NCI-H2171 (cell line): ENCODE results near the gene CNGB1.
"Not testable (repeated sequence)": the region's sequence is repeated elsewhere in the genome, so short reads cannot be mapped to it uniquely, and the experiment has no call there.

Source experiments
- DNase-seq: peaks from one replicate; lab custom pipeline; 2025; lab: John Stamatoyannopoulos, UW

Gene CNGB1

DNA sequence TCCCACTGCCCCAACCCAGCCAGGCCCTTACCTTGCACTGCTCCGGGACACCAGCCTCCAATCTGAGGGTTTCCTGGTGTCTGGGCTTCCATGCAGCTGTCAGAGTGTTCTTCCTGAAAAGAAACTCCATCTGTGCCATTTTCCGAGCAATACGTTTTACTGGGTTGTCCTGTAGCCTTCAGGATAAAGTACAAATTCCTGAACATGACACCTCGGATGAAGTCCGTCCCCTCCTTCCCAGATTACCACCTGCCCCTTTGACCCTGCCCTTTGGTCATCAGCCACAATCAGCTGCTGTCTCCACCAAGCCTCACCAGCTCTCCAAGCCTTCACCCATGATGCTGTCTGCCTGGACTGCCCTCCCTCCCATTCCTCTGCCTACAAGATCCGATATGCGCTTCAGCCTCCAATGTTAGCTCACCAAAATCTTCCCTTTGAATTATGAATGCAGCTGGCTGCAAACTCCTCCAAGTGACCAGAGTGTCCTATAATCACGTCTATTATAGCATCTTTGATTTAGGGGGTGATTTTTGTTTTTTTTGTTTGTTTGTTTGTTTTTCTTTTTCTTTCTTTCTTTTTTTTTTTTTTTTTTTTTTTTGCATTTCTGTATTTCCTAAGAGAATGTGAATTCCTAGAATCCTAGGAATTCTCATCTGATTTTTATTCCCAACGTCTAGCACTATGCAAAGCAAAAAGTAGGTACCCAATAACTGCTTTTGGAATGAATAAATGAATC, 108.1 kb downstream of the CNGB1 start:
- no peak for DNase-seq

DNA sequence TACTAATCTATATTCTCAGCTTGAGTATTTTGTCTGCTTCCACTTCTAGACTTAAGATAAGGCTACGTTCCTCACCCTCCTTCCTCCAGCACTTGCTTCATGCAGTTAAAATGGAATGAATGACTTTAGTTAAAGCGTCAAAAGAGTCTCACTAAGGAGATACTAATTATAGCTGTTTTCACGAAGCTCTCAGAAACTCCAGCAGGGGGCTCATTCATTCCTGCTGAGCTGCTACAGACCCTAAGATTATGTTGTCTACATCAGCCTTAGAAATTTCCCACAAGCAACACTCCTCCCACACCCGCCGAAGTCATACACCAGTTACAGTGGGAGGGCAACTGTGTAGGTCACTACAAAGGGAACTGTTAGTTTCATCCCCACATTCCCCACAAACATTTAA, 111.6 kb downstream of the CNGB1 start:
- DNase-seq, result no peak

DNA sequence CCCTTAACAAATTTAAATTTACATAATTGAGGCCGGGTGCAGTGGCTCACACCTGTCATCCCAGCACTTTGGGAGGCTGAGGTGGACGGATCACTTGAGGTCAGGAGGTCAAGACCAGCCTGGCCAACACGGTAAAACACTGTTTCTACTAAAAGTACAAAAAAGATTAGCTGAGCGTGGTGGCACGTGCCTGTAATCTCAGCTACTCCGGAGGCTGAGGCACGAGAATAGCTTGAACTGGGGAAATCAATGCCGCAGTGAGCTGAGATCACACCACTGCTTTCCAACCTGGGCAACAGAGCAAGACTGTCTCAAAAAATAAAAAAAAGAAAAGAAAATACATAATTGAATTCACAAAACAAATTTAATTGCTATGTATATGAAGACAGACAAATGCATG, 112.3 kb downstream of the CNGB1 start:
- DNase-seq, result no peak

DNA sequence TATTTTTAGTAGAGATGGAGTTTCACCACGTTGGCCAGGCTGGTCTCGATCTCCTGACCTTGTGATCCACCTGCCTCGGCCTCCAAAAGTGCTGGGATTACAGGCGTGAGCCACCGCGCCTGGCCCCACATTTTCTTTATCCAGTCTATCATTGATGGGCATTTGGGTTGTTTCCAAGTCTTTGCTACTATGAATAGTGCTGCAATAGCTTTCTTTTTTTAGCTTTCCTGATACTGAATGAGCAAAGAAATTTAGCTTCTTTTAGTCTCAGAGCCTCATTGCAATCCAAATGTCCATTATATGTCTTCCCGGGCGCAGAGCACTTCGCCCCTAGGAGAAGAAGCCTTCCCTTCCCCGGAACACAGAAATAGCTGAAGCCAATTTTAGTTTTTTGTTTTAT, 112.9 kb downstream of the CNGB1 start:
- not testable (repeated sequence) for DNase-seq

DNA sequence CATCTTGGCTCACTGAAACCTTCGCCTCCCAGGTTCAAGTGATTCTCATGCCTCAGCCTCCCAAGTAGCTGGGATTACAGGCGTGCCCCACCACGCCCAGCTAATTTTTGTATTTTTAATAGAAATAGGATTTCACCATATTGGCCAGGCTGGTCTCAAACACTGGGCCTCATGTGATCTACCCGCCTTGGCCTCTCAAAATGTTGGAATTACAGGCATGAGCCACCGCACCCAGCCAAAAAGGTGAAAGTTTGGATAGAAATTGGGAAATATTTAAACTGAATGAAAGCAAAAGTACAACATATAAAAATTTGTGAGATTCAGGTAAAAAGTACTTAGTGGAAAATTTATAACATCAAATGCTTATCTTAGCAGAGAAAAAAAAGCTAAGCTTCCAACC, 115.7 kb downstream of the CNGB1 start:
- DNase-seq, result no peak

DNA sequence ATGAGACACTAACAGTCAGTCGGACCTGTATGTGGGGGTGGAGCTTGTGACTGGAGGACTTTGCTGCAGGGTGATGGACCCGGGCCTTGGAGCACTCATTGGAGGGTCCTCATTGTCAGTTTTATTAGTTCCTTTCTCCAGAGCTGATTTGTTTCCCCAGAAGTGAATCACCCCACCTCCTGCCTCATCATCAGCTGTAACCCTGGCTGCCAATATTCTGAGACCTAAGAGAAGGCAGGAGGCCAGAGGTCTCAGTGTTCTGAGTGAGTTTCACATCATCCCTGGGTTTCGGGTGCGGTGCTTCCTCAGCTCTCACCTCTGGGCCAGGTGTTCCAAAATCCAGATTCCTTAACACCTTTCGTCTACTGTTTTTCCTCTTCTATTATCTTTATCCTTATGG, 118.7 kb downstream of the CNGB1 start:
- no peak for DNase-seq

DNA sequence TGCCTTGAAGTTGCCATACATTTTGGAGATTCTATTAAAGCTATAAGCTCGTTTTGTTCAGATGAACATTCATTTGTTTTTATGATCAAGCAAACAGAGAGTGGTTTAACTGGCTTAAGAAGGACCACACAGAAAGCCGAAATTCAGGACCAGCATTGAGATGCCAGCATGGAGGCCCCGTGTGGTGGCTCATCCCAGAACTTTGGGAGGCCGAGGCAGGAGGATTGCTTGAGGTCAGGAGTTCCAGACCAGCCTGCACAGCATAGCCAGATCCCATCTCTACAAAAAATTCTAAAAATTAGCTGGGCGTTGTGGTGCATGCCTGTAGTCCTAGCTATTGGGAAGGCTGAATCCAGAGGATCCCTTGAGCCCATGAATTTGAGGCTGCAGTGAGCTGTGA, 122.7 kb downstream of the CNGB1 start:
- no peak for DNase-seq

DNA sequence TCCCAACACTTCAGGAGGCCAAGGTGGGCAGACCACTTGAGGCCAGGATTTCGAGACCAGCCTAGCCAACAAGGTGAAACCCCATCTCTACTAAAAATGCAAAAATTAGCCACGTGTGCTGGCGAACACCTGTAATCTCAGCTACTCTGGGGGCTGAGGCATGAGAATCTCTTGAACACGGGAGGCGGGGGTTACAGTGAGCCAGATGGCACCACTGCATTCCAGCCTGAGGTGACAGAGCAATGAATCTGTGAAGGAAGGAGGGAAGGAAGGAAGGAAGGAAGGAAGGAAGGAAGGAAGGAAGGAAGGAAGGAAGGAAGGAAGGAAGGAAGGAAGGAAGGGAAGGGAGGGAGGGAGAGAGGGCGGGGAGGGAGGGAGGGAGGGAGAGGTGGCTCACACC, 124.0 kb downstream of the CNGB1 start:
- DNase-seq, result peak; percentile 18

DNA sequence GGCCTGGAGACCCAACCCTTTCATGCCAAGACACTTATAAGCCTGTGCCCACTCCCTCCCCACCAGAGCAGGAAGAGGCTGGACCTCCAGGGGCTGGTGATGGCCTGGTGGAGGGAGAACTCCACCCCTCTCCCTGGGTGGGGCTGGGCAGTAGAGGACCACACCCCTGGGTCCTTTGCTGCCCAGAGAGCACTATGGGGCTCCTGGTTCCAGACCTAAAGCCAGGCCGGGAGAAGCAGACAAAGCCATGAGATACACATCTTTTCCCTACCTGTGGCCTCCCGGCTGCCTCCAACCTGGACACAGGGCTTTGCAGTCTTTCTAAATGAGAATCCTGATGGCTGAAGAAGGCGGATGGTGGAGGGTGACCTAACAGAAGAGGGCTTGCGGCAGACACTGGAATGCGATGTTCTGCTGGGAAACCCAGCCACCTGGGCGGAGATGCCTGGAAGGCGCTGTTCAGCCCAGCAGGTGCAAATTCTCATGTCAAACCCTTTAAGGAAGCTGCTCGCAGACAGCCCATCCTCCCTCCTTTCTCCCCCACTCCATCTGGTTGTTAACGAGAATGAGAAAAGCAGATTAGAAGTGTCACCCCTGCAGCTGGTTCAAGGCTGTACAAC, 124.7 kb downstream of the CNGB1 start:
- peak; percentile 63 for DNase-seq

DNA sequence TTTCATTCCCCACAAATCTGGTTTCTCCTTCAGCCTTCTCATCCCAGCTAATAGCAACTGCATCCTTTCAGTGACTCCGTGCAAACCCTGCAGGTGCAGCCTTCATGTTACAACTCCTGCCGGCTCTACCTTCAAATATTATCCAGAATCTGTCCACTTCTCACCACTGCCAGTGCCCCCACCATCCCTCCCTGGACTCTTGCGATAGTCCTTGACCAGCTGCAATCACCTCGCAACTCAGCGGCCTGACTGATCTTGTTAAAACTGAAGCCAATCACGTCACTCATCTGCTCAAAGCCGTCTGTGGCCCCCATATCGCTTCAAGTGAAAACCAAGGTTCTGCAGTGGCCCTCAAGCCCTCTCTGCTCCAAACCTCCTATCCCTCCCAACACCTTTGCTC, 125.8 kb downstream of the CNGB1 start:
- no peak for DNase-seq

DNA sequence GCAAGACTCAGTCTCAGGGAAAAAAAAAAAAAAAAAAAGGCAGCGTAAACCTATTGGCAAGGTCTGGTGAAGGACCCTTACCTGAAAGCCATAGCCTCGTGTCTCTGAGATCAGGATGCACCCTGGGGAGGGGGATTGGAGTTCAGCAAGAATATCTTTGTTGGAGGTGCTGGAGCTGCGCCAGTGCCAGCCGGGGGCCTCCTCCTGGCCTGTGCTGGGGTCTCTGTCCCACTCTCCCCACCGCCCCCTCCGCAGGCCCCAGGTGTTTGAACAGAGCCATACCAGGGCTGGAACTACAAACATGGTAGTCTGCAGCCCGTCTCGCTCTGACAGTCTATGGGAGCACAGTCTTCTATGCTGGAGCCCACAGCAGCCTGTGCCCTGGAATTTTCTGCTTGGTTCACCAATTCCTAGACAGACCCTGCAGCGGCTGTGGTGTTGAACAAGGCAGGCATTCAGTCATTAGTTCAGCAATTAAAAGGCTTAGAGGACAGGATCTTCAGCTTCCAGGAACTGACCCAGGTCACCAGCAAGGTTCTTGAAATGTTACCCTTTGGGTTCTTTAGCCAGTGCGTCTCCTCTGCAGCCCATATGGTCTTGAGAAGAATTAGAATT, 126.4 kb downstream of the CNGB1 start:
- DNase-seq, result no peak

DNA sequence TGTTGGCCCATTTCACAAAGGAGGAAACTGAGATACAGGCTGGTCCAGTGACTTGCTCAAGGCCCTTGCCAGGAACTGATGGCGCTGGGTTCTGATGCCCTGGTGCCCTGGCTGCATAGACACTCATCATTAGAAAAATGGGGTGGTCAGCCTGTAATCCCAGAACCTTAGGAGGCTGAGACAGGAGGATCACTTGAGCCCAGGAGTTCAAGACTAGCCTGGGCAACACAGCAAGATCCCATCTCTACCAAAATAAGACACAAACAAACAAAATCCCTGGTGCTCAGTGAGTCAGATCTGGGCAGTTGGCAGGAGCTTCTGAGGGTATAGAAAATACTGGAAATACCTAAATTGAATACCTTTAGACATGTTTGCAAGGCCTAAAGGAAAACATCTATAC, 127.5 kb downstream of the CNGB1 start:
- DNase-seq, result no peak

DNA sequence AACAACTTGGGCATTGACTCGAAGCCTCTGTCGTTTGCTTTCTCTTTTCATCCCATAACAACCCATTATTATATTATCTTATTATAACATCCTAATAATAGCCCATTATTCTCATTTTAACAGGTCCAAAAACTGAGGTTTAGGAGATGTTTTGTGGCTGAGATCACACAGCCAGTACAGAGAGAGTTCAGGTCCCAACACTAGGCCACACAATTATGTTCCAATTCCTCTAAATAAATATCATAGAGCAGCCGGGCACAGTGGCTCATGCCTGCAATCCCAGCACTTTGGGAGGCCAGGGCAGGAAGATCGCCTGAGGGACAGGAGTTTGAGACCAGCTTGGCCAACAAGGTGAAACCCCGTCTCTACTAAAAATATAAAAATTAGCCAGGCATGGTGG, 128.3 kb downstream of the CNGB1 start:
- no peak for DNase-seq

DNA sequence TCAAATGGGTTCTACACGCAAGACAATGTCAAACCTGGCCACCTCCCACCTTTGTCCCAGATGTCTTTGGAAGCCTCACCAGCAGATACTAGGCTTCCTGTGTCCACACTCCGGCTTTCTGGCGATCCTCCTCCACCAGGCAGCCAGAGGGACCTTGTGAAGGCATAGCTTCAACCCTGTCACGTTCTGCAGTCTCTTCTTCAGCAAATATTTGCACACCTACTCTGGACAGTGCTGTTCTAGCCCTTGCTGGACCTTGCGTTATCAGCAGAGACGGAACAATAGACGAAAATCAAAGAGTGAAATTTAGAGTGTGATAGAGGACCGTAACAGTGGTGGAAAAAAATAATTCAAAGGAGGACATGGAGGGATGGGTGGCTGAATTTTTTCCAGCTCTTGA, 130.1 kb downstream of the CNGB1 start:
- DNase-seq, result no peak

DNA sequence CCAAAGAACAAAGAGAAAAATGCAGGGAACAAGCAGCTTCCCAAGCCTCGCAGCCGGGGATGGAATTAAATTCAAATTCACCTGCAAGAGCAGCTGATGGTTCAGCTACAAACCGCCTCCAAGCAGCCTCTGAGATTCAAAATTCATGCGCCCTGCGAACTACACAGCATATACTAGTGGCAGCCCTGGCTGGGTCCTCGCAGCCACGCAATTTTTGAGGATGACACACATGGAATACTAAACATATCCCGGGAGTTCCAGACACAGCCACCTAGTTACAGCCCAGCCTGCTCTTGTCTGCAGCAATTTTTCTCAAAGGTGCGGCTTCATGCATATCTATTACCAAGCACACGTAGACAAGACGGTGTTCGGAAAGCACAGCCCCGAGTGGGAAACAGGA, 132.8 kb downstream of the CNGB1 start:
- DNase-seq, result no peak

DNA sequence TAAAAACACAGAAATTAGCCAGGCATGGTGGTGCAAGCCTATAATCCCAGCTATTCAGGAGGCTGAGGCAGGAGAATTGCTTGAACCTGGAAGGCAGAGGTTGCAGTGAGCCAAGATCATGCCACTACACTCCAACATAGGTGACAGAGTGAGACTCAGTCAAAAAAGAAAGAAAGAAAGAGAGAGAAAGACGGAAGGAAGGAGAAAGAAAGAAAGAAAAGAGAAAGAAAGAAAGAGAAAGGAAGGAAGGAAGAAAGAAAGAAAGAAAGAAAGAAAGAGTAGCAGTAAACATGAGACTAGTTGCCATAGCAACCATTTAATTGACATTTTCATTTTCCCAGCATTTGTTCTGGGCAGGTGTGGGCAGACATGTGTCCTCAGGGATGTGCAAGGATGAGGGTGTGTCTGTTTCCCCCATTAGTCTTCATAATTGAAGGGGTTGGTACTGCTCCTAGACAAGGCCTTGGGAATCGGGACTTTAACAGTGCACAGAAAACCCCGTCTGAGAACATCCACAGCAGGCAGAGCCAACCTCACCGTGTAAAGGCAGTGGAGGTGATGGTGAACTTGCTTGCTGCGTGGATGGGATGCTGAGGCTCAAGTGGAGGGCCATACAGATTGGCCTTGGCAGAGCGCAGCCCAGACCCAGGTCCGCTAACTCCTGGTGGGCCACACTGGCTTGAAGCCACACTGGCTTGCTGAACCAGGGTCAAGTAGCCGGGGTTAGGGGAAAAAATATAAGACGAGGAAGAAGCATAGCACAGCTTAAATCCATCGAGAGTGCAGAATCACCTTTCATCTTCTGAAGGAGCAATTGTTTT, 133.4 kb downstream of the CNGB1 start:
- no peak for DNase-seq

DNA sequence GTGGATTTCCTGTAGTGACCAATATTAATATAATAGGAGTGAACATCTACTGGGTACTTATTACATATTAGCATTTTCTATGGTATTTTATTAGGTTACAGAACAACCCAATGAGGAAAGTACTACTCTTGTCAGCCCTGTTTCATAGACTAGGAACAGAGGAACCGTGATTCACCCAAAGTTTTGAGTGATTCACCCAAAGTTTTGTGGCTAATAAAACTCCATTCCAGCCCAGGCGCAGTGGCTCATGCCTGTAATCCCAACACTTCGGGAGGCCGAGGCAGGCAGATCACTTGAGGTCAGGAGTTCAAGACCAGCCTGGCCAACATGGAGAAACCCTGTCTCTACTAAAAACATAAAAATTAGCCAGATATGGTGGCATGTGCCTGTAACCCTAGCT, 135.5 kb downstream of the CNGB1 start:
- not testable (repeated sequence) for DNase-seq

DNA sequence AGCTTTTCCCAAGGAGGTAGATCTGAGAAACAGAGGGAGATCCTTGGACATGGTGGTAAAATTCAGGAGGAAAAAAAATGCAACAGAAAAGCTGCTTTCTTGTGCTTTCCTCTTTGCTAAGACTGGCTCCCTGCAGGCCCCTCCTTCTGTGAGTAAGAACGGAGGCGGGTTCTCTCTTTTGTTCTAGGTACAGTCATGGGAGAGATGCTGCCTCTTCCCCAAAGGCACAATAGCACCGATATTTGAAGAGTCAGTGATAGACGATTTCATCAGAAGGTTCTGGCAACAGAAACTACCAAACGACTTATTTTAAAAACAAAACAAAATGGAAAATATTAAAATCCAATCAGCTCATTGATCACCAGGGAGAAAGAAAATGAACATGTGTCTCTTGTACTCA, 136.0 kb downstream of the CNGB1 start:
- no peak for DNase-seq
